ENCODE data around the gene SMARCD2. TPM values are rescaled to one million over a fixed set of nuclear protein-coding genes. Genes with fewer than 3 reads are reported as not detected.
A peak's percentile ranks its signal among the peaks of the same experiment; 100 is the strongest.

SMARCD2 gene
- total RNA-seq, 1 experiment from 2014 or later, result 50.6 TPM

DNA sequence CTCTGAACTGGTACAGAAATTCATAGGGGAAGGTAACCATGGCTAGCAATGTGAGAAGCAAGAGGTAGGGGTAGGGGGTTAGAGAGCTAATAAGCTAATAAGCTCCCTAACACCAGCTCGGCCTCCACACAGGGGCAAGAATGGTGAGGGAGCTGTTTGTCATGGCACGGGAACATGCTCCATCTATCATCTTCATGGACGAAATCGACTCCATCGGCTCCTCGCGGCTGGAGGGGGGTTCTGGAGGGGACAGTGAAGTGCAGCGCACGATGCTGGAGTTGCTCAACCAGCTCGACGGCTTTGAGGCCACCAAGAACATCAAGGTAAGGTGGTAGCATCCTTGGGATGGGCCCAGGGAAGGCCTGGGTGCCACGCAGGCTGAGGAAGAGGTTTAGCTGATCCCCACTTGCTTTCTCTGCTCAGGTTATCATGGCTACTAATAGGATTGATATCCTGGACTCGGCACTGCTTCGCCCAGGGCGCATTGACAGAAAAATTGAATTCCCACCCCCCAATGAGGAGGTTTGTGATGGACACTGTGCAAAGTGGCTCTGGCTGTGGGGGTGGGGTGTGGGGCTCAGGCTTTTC lies 11.5 kb downstream of the SMARCD2 start:
- Mint-ChIP-seq H3K27ac (ENCODE audit: unreplicated experiment) (no peak overlapping the region), H3K36me3 (ENCODE audit: insufficient read depth, unreplicated experiment) (peaks cover 47% of the 10 kb centered on the region), H3K4me1 (ENCODE audit: low read depth, unreplicated experiment) (peaks cover 11% of the 10 kb centered on the region), H3K9me3 (ENCODE audit: low read depth, unreplicated experiment) (no peaks in the 10 kb centered on the region), H3K27me3 (ENCODE audit: unreplicated experiment) (no peaks in the 10 kb centered on the region), H3K4me3 (ENCODE audit: low read depth, unreplicated experiment) (no peak overlapping the region)
- DNase-seq, result no peak
- BruUV-seq (replicated peaks), result TSS peak; percentile 35
- intact Hi-C loops (cut with micrococcal nuclease; ENCODE audit: unreplicated experiment), result no loop called here
- CTCF ChIA-PET, result no interaction called here
- TF ChIP-seq, protein P1, sequence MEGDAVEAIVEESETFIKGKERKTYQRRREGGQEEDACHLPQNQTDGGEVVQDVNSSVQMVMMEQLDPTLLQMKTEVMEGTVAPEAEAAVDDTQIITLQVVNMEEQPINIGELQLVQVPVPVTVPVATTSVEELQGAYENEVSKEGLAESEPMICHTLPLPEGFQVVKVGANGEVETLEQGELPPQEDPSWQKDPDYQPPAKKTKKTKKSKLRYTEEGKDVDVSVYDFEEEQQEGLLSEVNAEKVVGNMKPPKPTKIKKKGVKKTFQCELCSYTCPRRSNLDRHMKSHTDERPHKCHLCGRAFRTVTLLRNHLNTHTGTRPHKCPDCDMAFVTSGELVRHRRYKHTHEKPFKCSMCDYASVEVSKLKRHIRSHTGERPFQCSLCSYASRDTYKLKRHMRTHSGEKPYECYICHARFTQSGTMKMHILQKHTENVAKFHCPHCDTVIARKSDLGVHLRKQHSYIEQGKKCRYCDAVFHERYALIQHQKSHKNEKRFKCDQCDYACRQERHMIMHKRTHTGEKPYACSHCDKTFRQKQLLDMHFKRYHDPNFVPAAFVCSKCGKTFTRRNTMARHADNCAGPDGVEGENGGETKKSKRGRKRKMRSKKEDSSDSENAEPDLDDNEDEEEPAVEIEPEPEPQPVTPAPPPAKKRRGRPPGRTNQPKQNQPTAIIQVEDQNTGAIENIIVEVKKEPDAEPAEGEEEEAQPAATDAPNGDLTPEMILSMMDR (IDR thresholded peaks at IDR 0.05; ENCODE audit: unreplicated experiment), result no peak

DNA sequence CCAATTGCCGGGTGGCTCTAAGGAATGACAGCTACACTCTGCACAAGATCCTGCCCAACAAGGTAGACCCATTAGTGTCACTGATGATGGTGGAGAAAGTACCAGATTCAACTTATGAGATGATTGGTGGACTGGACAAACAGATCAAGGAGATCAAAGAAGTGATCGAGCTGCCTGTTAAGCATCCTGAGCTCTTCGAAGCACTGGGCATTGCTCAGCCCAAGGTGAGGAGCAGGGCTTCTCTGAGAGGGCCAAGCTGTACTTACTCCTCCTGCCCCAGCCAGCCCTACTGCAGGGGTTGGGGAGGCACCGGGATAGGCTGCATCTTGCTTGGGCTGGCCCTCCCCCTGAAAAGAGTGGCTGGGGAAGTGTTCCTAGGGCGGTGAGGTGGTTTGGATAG lies 12.2 kb downstream of the SMARCD2 start:
- DNase-seq, result no peak
- peaks cover 46% of the 10 kb centered on the region for H3K36me3 Mint-ChIP-seq (ENCODE audit: insufficient read depth, unreplicated experiment)
- TF ChIP-seq, protein P1 (IDR thresholded peaks at IDR 0.05; ENCODE audit: unreplicated experiment), result no peak
- peaks cover 7% of the 10 kb centered on the region for H3K4me1 Mint-ChIP-seq (ENCODE audit: low read depth, unreplicated experiment)
- intact Hi-C loops (cut with micrococcal nuclease; ENCODE audit: unreplicated experiment), result no loop called here
- no peak overlapping the region for H3K27ac Mint-ChIP-seq (ENCODE audit: unreplicated experiment)
- CTCF ChIA-PET, result no interaction called here
- H3K9me3 Mint-ChIP-seq (ENCODE audit: low read depth, unreplicated experiment), result no peaks in the 10 kb centered on the region
- no TSS peak for BruUV-seq (replicated peaks)
- H3K27me3 Mint-ChIP-seq (ENCODE audit: unreplicated experiment), result no peaks in the 10 kb centered on the region
- no peak overlapping the region for H3K4me3 Mint-ChIP-seq (ENCODE audit: low read depth, unreplicated experiment)

DNA sequence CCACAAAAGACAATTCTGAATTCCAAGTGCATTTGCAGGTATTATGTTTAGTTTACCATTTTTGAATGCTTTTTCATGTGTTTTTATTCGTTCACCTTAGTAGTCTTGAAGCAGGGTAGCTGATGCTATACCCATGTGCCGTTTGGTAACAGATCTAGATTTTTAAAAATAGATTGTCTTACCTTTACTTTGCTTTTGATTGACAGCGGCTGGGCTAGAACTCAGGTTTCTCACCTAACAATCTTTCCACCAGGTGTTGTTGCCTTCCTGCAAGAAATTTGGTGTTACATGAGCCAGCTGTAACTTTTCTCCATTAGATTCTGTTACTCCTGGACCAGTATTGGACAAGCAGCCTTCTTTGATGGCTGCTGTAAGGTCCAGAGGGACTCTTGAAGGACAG lies 13.5 kb downstream of the SMARCD2 start:
- DNase-seq, result no peak
- H3K4me3 Mint-ChIP-seq (ENCODE audit: low read depth, unreplicated experiment), result no peak overlapping the region
- intact Hi-C loops (cut with micrococcal nuclease; ENCODE audit: unreplicated experiment), result no loop called here

DNA sequence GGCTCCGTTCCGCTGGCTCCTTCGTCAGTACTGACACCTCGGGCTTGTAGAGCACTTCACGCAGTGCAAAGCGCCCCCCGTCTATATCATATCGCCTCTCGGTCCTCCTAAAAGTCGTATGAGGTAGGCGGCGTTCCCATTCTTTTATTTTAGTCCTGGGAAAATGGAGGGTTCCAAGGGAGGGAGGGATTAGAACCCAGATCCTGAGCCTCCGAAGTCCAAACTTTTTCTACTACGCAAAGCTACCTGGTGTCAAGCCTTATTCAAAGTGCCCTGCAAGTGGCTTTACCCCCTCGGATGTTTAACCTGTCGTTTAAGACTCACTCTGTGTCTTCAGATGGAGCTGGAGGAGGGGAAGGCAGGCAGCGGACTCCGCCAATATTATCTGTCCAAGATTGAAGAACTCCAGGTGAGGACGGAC lies 14.7 kb downstream of the SMARCD2 start:
- Mint-ChIP-seq H3K36me3 (ENCODE audit: insufficient read depth, unreplicated experiment) (peaks cover 62% of the 10 kb centered on the region), H3K9me3 (ENCODE audit: low read depth, unreplicated experiment) (no peaks in the 10 kb centered on the region), H3K27ac (ENCODE audit: unreplicated experiment) (peak overlapping the region; percentile 97), H3K27me3 (ENCODE audit: unreplicated experiment) (no peaks in the 10 kb centered on the region), H3K4me3 (ENCODE audit: low read depth, unreplicated experiment) (peak overlapping the region; percentile 99), H3K4me1 (ENCODE audit: low read depth, unreplicated experiment) (no peaks in the 10 kb centered on the region)
- no peak for DNase-seq
- BruUV-seq (replicated peaks), result no TSS peak
- TF ChIP-seq, protein P1 (IDR thresholded peaks at IDR 0.05; ENCODE audit: unreplicated experiment), result no peak
- intact Hi-C loops (cut with micrococcal nuclease; ENCODE audit: unreplicated experiment), result no loop called here
- CTCF ChIA-PET, result interaction anchor here (1.1 kb wide), 1 partner anchor 11 kb away, joined by 3 read pairs; no protein-coding TSS in a partner anchor

More for the DNA sequence above, 13.5 kb downstream of the SMARCD2 start:
- Mint-ChIP-seq H3K36me3 (ENCODE audit: insufficient read depth, unreplicated experiment) (peaks cover 51% of the 10 kb centered on the region), H3K27me3 (ENCODE audit: unreplicated experiment) (no peaks in the 10 kb centered on the region), H3K27ac (ENCODE audit: unreplicated experiment) (no peak overlapping the region), H3K9me3 (ENCODE audit: low read depth, unreplicated experiment) (no peaks in the 10 kb centered on the region), H3K4me1 (ENCODE audit: low read depth, unreplicated experiment) (no peaks in the 10 kb centered on the region)
- TF ChIP-seq, protein P1 (IDR thresholded peaks at IDR 0.05; ENCODE audit: unreplicated experiment), result no peak
- BruUV-seq (replicated peaks), result no TSS peak
- CTCF ChIA-PET, result interaction anchor here (0.5 kb wide), 1 partner anchor 20 kb away, joined by 3 read pairs; no protein-coding TSS in a partner anchor
